ENCODE data around the gene ITGA11.

The ITGA11 gene

DNA sequence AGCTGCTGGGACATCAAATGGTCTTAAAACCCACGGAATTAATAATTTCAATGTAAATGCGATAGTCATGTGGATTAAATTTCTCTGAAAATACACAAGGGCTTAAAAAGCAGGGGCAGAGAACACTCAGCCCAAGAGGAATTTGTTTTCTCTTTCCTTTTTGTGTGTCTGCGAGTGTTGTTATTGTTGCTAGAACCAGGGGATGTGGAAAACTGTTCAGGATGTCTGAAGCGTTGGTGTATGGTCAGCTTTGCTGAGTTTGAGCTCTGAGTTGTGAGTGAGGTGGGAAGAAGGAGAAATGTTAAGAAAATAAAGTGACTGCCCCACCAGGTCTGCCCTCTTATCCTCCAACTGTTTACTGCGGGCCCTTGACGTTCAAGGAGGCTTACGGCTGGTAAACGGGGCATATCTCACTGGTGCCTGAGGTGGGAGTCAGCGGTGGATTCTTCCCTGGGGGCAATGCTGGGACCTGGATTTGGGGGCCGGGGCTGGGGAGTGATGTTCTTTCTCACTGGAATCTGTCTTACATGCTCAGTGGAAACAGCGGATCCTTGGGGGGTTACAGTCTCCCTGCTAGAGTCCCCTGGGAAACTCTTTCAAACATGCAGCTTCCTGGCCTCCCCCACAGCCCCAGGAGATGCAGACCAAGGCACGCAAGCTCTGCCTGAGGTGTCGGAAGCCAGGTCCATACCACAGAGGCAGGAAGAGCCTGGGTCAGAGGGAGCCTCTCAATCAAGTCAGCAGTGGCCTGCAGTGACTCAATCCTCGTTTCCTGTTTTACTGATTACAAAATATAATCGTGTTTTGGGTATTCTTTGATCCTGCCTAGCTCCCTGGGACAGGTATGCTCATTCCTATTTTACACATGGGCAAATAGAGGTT, 41.8 kb downstream of the ITGA11 start:
- in situ Hi-C loops (cut with HindIII; ENCODE audit: low sequenced_read_pairs): no loop called here

DNA sequence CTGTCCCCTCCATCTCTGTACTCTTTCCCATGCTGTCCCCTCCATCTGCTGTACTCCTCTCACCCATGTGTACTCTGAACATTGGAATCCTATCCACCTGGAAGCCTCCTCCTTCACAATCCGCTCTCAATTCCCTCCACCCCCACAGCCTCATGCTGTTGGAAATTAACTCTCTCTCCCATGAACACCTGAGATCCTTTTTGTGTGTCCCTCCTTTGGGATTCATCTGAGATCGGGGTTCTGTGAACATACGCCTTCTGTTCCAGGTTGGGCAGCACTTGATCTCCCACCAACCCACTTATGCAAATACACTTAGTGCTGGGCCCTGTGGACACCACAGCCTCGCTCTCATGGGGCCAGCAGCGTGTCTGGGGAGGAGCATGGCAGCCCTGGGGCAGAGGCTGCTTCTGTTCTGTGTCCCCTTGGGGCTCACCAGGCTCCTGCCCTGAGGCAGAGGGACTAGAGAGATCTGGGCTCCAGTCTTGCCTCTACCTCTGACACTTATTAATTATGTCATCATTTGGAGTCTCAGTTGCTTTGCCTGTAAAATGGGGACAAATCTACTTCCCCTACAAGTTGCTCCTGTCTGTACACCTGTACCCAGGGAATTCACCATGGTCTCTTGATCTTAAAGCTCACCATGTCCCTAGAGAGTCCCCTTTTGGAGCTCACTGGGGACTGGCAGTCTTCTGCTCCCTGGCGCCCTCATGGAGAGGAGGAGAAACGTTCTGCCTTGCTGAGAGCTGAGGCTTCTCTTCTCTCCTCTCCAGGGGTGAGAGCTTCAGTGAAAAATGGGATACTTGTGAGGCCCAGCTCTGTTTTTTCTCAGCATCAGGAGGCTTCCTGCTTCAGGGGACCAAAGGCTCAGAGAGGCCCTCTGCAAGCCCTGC, 42.7 kb downstream of the ITGA11 start:
- in situ Hi-C loops (cut with HindIII; ENCODE audit: low sequenced_read_pairs): no loop called here

GRCh38 chr15:68387381-68388143, 44.4 kb downstream of the ITGA11 start:
- in situ Hi-C loops (cut with HindIII; ENCODE audit: low sequenced_read_pairs): no loop called here

GRCh38 chr15:68386587-68387288, 45.2 kb downstream of the ITGA11 start:
- in situ Hi-C loops (cut with HindIII; ENCODE audit: low sequenced_read_pairs): no loop called here

DNA sequence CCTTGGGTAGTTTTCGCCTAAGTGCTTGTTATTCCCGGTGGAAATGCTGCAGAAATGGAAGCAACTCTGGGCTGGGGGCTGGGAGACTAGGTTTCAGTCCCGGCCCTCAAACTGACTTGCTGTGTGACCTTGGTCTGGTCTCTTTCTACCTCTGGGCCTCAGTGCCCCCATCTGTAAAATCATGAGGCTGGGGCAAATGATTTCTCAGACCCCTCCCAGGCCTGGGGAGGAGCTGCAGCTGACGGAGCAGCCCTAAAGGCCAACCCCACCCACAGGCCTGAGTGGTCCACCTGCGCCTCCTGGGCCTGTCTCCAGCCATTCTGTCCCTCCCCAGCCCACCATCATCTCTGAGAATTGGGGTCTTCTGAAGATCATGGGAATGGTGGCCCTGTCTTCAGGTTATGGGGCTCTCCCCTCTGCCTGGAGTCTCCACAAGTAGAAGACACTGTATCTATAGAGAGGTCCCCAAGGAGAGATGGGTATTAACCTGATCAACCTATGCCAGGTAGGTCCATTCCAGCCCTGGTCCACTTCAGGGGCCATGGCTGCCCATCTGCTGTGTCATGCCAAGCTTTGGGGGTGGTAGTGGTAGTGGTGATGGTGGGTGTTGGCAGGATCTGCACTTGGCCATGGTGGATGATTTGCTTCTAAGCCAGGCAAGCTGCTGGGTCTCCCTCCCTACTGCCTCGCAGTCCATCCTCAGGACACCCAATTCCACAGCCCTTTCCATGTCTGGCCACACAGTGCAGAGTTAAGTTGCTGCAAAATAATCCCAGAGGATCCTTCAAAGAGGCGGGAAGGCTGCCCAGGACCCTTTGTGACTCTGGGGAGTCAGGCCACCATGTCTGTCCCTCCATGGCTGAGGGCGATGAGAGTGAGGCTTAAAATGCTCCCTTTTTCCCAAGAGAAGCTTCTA, 46.0 kb downstream of the ITGA11 start:
- in situ Hi-C loops (cut with HindIII; ENCODE audit: low sequenced_read_pairs): no loop called here

GRCh38 chr15:68385240-68385561, 46.8 kb downstream of the ITGA11 start:
- in situ Hi-C loops (cut with HindIII; ENCODE audit: low sequenced_read_pairs): no loop called here

GRCh38 chr15:68384451-68385239, 47.3 kb downstream of the ITGA11 start:
- in situ Hi-C loops (cut with HindIII; ENCODE audit: low sequenced_read_pairs): no loop called here

DNA sequence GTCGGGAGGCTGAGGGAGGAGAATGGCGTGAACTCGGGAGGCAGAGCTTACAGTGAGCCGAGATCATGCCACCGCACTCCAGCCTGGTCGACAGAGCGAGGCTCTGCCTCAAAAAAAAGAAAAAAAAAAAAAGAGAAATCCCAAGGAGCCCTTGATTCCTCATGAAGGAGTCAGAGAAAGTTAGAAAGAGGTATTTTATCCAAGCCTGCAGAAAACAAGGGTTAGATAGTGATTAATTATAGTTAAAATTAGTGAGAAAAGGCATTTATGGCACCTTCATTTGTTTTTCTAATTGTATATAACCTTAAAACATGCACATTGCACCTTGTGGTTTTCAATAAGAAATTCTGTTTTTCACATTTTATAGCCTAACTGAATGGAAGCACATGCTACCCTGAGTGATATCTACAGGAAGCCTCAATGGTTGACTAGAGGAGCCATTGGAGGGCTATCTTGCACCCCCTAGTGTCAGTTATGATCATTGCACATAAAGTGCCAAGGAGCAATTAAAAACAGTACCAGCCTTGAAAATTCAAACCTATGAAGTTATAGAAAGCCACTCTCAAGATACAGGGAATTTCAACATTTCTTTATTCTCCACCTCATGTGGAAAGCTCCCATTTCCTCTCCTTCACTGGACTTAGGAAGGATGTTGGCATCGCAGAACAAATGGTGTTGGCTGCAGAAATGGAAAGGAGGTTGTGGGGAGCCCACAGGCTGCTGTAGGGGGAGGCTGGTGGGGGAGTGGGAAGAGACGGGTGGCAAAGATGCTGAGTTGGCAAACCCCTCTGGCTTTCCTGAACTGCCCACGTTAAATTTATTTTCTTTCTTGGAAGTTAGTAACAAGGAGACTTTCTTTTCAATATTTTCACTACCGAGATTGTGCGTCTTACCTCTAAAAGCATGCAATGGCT, 48.5 kb downstream of the ITGA11 start:
- in situ Hi-C loops (cut with HindIII; ENCODE audit: low sequenced_read_pairs): no loop called here

DNA sequence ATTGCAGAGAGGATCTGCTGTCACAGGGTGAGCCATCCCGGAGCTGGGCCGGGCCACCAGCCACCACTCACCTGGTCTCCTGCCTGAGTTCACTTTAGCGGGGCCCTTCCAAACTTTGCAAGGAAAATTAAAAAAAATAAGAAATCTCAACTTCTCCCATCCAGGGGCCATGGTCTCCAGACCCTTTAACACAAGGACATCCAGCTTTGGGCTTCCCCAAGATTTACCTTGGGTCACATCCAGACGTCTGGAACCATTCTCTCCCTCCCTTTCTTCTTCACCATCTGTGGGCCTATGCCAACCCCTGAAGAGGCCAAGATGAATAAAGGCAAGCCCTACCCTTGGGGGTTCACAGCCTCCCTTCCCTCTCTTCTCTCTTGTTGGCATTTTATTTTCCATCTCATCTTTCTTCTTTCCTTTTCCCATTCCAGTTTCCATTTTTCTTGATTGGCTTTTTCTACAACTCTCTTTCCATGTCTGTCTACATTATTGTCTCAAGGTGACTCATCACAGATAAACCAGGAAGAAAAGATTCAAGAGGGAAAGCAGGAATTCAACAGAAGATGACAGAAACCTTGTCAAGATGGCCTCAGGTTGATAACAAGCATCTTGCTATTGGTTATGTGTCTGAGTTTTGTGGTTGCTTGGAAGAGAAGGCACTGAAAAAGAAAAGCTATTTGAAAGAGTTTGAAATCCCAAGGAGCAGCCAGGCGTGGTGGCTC, 49.5 kb downstream of the ITGA11 start:
- in situ Hi-C loops (cut with HindIII; ENCODE audit: low sequenced_read_pairs): no loop called here

DNA sequence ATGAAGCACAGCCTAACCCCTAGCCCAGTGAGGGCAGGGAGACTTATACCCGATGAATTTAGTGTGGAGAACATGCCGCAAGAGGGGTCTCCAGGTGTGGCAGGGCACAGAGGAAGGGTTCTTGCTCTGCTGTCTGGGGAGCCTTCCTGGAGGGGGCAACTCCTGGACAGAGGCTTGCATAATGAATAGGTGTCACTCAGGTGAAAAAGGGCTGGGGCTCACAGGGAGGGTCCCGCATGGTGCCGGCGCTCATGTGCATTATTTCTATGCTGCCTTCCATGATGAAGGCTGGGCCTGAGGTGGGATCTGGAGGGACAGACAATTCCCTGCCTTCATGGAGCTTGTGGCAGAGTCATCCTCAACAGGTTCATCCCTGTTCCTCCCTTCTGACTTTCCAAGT, 51.5 kb downstream of the ITGA11 start:
- in situ Hi-C loops (cut with HindIII; ENCODE audit: low sequenced_read_pairs): no loop called here

DNA sequence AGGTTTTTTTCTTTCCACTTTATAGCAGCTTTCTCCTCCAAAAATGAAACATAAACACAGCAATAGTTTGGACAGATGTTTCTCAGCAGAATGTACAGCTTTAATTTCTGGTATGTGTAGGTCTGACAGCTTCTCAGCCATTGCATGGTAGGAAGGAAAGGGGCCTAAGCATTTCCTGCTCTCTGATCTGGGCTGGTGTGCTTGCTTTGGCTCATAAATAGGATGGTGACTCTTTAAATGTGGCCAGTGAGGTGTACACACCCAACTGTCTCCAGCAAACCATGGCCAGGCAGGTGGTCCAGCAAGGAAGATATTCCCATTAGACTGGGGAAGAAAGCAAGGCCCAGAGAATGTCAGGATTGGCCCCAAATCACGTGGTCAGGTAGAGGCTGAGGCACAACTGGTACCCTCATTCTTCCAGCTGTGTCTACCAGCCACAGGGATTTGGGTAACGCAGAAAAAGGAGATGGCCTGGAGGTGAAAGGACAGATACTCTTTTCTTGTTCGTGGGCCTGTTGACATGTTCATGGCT, 52.1 kb downstream of the ITGA11 start:
- in situ Hi-C loops (cut with HindIII; ENCODE audit: low sequenced_read_pairs): no loop called here

GRCh38 chr15:68379058-68379758, 52.8 kb downstream of the ITGA11 start:
- in situ Hi-C loops (cut with HindIII; ENCODE audit: low sequenced_read_pairs): no loop called here

- in situ Hi-C loops (cut with HindIII; ENCODE audit: low sequenced_read_pairs): no loop called here
These were observed 53.4 kb downstream of the ITGA11 start for GRCh38 chr15:68378595-68378994.

- in situ Hi-C loops (cut with HindIII; ENCODE audit: low sequenced_read_pairs): no loop called here
These were observed 54.2 kb downstream of the ITGA11 start for GRCh38 chr15:68377766-68378165.

DNA sequence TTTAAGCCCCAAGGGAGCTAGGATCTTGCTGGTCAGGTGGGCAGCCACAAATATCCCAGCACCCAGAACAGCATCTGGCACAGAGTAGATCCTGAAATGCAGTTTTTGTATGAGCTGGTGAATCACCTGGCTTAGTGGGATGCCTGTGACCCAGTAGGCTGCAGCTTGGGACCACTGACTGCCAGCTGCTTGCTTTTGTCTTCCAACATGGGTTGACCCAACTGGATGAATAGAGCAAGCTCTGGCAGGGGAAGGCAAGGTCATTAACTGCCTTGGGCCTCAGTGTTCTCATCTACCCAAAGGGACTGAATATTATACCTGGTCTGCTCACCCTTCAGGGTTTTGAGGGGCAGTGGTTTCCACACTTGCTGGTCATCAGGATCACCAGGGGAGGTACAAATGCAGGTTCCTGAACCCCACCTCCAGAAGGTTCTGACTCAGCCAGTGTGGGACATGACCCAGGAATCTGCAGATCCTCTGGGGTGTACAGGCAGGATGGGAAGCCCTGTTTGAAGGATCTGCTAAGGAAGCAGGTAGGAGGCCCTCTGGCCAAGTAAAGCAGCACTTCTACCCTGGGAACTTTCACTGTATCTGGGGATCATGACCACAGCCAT, 55.4 kb downstream of the ITGA11 start:
- in situ Hi-C loops (cut with HindIII; ENCODE audit: low sequenced_read_pairs): no loop called here

GRCh38 chr15:68375716-68376220, 56.2 kb downstream of the ITGA11 start:
- in situ Hi-C loops (cut with HindIII; ENCODE audit: low sequenced_read_pairs): no loop called here

Measured in DLD1 (cell line).